Activated T-helper 2 cell treated with anti-CD3 and anti-CD28 coated beads, Interferon-gamma antibody, Interleukin-2, Interleukin-4, amounts not matched to agents 10 μg/mL and 5 μg/mL and 100 μg/mL, durations not matched to agents 14 hours and 24 hours and 36 hours (primary cell): Measurements from ENCODE around the gene TNIP3. TPM values are rescaled to one million over a fixed set of nuclear protein-coding genes. Genes with fewer than 3 reads are reported as not detected.

ENCODE experiments used
- DNase-seq: peaks from one replicate; pipeline ENCODE4 v3.0.0; 2021; ENCODE audit warnings: low spot score
- H3K27ac Mint-ChIP-seq: one replicate; pipeline ENCODE4 v1.8.0; 2021; ENCODE audit warnings: mixed read lengths
- H3K27me3 Mint-ChIP-seq: one replicate; pipeline ENCODE4 v1.8.0; 2021; ENCODE audit warnings: low read depth, mixed read lengths
- H3K36me3 Mint-ChIP-seq: one replicate; pipeline ENCODE4 v1.8.0; 2021; ENCODE audit warnings: low read depth, mixed read lengths
- H3K4me1 Mint-ChIP-seq: one replicate; pipeline ENCODE4 v1.8.0; 2021; ENCODE audit warnings: low read depth, mixed read lengths
- H3K4me3 Mint-ChIP-seq: one replicate; pipeline ENCODE4 v1.8.0; 2021; ENCODE audit warnings: low read depth, mild to moderate bottlenecking, moderate library complexity, mixed read lengths
- H3K9me3 Mint-ChIP-seq: one replicate; pipeline ENCODE4 v1.8.0; 2021; ENCODE audit warnings: mixed read lengths
- intact Hi-C: fragments of 100-400 bp; cut with micrococcal nuclease; formaldehyde crosslinking; loops from one replicate; pipeline ENCODE4 v1.15.1; 2023
- total RNA-seq: library from RNA; stranded (reverse); gene quantifications from 2 replicates; pipeline ENCODE4 v1.2.3, GENCODE V29; 2022

The TNIP3 gene
- total RNA-seq, 1 donor from 2014 or later: 9.2 TPM

DNA sequence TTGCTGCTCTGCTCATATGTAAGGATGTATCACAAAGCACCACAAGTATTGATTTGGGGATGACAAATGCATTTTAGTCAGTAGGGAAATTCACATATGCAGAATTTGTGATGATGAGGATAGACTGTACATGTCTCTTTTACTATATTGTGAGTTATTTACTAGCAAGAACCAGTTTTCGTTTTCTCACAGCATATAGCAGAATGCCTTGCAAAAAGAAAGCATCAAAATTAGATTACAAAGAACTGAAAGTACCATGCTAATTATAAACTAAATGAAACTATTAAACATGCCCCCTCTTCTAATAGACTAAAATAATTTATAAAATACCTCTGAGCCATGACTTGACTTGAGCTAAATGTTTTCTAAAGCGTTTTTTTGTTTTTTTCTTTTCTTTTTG is 20.1 kb downstream of the TNIP3 start:
- H3K36me3 Mint-ChIP-seq: peaks cover 37% of the 10 kb centered on the region
- H3K27ac Mint-ChIP-seq: no peak overlapping the region
- H3K9me3 Mint-ChIP-seq: peaks cover 6% of the 10 kb centered on the region
- peaks cover 6% of the 10 kb centered on the region for H3K27me3 Mint-ChIP-seq
- intact Hi-C loops: no loop called here
- H3K4me1 Mint-ChIP-seq: peaks cover 40% of the 10 kb centered on the region
- no peak overlapping the region for H3K4me3 Mint-ChIP-seq
- DNase-seq: no peak

DNA sequence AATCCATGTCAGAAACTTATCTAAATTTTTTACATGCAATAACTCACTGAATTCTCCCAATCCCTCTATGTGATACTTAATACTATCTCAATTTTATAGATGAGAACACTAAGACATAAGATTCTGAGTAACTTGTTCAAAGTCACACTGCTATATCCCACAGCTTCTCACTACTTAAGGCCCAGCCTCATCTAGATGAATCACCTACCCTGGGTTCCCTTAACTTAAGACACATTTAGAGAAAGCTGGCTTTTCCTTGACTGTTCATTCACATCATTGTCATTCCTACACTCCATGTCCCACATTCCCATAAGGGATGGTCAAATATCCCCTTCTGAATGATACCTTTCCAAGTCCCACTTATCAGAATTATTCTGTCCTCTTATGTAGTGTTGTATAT is 21.0 kb downstream of the TNIP3 start:
- intact Hi-C loops: no loop called here
- H3K36me3 Mint-ChIP-seq: peaks cover 37% of the 10 kb centered on the region
- DNase-seq: no peak
- no peak overlapping the region for H3K27ac Mint-ChIP-seq
- peaks cover 6% of the 10 kb centered on the region for H3K27me3 Mint-ChIP-seq
- no peak overlapping the region for H3K4me3 Mint-ChIP-seq
- H3K9me3 Mint-ChIP-seq: peaks cover 6% of the 10 kb centered on the region
- H3K4me1 Mint-ChIP-seq: peaks cover 40% of the 10 kb centered on the region

DNA sequence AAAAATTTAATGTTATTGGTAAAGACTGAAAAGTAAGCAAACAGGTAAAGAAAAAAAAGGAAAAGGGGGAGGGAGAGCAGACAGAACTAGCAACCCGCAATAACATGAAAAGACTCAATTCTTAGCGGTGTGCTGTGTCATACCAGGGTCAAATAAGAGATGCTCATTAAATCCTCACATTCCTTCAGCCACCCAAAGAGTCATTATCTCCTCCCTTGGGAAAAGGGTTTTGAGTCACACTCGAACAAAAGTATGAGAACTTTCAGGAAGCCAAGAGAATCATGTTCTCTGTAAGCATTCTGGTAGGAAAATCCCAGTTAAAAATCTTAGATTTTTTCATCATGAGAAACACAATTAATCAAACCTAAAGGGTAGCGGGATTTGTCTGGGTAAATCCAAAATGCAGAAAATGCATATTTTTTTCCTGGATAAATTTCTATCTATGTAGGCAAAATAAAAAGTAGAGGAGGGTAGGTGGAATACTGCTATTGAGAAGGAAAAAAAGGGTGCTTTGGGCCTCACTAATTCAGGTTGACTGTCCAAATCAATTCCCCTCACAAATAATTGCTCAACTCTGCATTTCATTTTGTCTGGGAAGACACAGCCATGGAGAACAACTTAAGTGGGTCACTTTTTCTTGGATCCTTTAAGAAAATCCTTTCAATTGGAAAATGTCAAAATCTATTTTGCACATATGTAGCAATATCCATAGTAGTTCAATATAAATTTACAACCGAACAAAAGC is 23.2 kb downstream of the TNIP3 start:
- H3K36me3 Mint-ChIP-seq: peaks cover 34% of the 10 kb centered on the region
- peaks cover 6% of the 10 kb centered on the region for H3K9me3 Mint-ChIP-seq
- DNase-seq: no peak
- no peaks in the 10 kb centered on the region for H3K27me3 Mint-ChIP-seq
- intact Hi-C loops: no loop called here
- no peak overlapping the region for H3K4me3 Mint-ChIP-seq
- H3K27ac Mint-ChIP-seq: no peak overlapping the region
- peaks cover 38% of the 10 kb centered on the region for H3K4me1 Mint-ChIP-seq

DNA sequence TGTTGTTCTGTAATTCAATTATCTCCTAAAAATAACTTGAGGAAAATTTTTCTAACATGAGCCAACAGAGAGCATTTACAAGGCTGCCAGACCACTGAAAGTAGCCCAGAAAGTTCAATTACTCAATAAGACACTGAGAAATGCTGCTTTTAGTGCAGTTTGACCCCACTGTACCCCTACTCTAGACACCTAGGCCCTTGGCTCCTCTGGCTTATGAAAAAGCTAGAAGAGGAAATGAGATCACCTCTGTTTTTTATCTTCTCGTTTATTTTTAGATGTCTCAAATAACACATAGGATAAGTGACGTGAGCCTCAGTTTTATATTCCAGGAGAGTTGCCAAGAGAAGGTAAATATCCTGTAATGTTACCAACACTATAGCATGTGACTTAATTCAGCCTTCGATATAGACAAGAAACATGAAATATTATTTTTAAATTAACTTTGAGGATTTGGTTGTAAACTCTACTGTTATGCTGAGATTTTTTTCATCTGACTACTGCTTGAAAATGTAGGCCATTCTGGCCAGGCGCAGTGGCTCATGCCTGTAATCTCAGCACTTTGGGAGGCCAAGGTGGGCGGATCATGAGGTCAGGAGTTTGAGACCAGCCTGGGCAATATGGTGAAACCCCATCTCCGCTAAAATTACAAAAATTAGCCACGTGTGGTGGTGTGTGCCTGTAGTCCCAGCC is 24.4 kb downstream of the TNIP3 start:
- no peak overlapping the region for H3K4me3 Mint-ChIP-seq
- no peak for DNase-seq
- H3K36me3 Mint-ChIP-seq: peaks cover 38% of the 10 kb centered on the region
- peak overlapping the region; percentile 58 for H3K27ac Mint-ChIP-seq
- peaks cover 6% of the 10 kb centered on the region for H3K9me3 Mint-ChIP-seq
- no peaks in the 10 kb centered on the region for H3K27me3 Mint-ChIP-seq
- H3K4me1 Mint-ChIP-seq: peaks cover 47% of the 10 kb centered on the region
- intact Hi-C loops: loop anchor here (2.0 to 5.0 kb wide), 2 partner anchors 117 to 1563 kb away; no protein-coding TSS in a partner anchor

DNA sequence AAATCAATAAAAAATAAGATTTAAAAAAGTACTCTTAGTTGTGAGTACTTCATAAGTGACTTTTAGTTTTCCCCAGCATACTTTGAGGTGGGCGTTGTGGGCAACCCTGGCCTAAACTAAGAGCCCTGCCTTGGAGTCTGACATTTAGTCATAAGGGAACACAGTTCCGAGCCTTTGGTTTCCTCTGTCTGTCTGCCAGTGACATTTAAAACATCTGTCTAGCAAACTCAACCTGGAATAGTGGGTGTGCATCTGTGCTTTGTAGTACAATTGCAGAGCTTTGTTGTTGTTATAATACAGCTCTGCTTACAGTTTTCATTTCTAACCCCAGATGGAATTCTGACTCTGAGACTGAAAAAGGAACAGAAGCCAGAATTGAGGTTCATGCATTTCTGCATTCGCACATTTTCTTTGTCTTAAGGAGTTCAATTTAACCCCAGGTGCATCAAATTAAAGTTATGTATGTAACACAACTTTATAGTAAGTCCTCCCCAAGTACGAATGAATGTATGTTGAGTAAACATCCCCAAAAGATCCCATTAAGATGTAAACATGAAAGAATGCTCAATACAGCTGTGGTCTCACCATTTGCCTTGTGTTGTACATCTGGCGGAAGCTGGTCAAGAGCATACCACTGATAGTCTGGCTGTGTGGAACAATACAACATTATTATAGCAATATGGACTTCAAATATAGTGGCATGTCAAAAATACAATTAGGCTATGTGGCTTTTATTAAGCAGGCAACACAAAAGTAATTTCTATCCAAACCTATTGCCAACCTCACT is 25.9 kb downstream of the TNIP3 start:
- Mint-ChIP-seq H3K4me3 (peak overlapping the region; percentile 9), H3K27me3 (peaks cover 3% of the 10 kb centered on the region), H3K9me3 (peaks cover 6% of the 10 kb centered on the region), H3K4me1 (peaks cover 46% of the 10 kb centered on the region), H3K27ac (peak overlapping the region; percentile 48), H3K36me3 (peaks cover 41% of the 10 kb centered on the region)
- intact Hi-C loops: loop anchor here (1.0 to 5.0 kb wide), 7 partner anchors 9 to 1564 kb away; no protein-coding TSS in a partner anchor
- DNase-seq: no peak

DNA sequence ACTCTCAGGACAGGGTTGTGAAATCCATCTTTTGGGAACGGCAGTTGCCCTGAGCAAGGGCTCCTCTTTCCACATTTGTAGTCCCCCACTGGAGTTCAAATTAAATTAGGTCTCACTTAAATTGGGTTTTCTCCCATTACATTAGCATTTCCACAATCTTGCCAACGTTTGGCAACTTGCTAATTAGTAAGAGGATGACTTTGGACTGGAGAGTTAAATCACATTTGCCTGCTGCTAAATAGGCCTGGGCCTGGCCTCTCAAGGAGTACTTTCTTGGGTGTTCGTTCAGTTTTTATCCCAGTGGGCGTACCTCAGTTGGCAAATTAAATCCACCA is 33.8 kb downstream of the TNIP3 start:
- Mint-ChIP-seq H3K4me1 (peaks cover 29% of the 10 kb centered on the region), H3K36me3 (peaks cover 14% of the 10 kb centered on the region)
- intact Hi-C loops: no loop called here

DNA sequence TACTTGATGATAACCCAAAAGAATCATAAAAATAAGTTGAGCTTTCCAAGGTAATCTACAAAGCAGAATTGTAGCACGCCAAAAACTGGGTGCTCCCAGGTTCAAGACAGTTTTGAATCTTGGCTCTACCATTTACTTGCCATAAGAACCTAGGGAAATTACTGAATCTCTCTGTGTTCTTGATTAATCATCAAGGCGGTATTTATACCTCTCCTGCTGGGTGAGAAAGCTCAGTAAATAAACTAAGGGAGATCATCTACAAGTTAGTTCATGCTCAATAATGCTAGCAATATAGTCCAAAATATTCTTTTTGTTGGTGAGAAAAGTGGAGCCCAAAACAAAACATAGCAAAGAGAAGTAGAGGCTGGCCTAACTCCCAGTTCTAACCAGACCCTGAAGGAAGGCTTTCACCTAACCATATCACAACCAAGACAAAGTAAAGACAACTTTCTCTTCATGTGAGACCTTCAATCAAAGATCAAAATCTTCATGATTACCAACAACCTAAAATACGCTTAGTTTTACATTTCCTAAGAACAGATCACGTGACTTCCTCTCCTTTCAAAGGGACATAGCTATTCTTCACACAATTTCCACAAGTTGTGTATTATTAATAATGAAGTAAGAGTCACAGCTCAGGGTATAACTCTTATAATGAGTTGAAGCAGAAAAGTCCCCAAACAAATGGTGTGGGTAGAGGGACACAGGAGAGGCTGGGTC is 34.4 kb downstream of the TNIP3 start:
- peaks cover 13% of the 10 kb centered on the region for H3K27me3 Mint-ChIP-seq
- H3K4me3 Mint-ChIP-seq: no peak overlapping the region
- DNase-seq: no peak
- H3K4me1 Mint-ChIP-seq: peaks cover 28% of the 10 kb centered on the region
- H3K36me3 Mint-ChIP-seq: peaks cover 12% of the 10 kb centered on the region
- H3K27ac Mint-ChIP-seq: no peak overlapping the region
- H3K9me3 Mint-ChIP-seq: peaks cover 4% of the 10 kb centered on the region
- intact Hi-C loops: no loop called here

More for the DNA sequence above, 33.8 kb downstream of the TNIP3 start:
- DNase-seq: no peak
- Mint-ChIP-seq H3K9me3 (peaks cover 4% of the 10 kb centered on the region), H3K4me3 (no peak overlapping the region), H3K27me3 (peaks cover 13% of the 10 kb centered on the region), H3K27ac (no peak overlapping the region)

DNA sequence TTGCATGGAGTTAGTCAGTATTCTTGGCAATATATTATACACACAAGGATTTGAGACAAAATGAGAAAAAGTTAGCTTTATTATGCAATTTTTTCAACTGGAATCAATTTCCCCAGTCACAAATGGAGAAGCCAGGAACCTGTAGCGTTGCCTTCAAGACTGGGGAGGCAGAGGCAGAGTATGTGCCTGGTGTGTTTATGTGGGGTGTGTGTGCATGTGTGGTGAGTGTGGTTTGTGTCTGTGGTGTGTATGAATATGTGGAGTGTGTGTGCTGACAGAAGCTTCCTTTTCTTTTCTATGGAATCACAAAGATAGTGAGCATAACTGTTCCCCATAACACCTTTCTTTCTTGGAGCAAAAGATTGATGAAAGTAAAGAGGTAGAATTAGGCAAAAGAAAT is 37.0 kb downstream of the TNIP3 start:
- Mint-ChIP-seq H3K27me3 (peaks cover 7% of the 10 kb centered on the region), H3K9me3 (peaks cover 4% of the 10 kb centered on the region)

DNA sequence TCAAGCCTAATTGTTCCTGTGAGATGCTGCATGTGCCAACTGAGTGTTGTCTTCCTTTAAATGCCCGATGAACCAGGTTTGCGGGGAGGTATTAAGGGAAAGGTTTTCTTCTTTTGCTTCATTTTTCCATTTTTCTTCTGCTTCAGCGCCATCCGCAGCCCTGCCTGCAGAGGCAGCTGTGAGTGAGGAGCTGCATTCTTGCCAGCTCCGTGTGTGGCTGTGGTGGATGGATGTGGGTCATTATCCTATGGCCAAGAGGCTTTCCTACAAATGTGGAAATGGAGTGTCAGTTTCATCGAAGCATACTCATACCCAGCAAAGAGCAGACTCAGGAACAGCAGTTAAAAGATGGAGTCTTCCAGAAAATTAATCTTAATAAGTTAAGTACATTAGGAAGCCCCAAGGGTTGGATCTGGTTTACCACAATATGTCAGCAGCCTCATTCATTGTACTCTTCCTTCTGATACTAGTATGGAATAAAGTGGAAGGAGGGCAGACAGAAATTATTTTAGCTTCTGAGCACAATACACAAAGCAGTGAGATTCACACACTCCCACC is 37.6 kb downstream of the TNIP3 start:
- Mint-ChIP-seq H3K36me3 (peaks cover 8% of the 10 kb centered on the region), H3K27ac (no peak overlapping the region), H3K4me3 (no peak overlapping the region), H3K9me3 (peaks cover 4% of the 10 kb centered on the region), H3K4me1 (peaks cover 25% of the 10 kb centered on the region), H3K27me3 (peaks cover 7% of the 10 kb centered on the region)
- DNase-seq: no peak
- intact Hi-C loops: no loop called here

More for the DNA sequence above, 37.0 kb downstream of the TNIP3 start:
- intact Hi-C loops: no loop called here
- peaks cover 8% of the 10 kb centered on the region for H3K36me3 Mint-ChIP-seq
- no peak overlapping the region for H3K4me3 Mint-ChIP-seq
- H3K4me1 Mint-ChIP-seq: peaks cover 25% of the 10 kb centered on the region
- DNase-seq: no peak
- no peak overlapping the region for H3K27ac Mint-ChIP-seq

DNA sequence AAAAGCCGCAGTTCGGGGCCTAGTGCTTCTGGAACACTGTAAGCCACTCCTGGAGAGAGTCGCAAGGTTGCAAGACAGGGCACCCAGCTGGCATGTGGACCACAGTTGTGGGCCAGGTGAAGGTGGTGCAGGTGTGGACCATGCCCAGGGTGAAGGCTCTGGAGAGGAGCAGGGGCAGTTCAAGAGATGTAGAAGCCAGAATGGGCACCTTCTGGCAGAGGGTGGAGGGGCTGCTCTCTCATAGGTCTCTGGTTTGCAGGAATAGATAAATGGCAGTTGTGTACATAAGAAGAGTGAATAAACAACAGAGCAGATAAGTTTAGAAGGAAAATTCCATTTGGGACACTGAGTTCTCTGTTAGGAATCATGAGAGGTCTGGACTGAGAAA is 38.6 kb downstream of the TNIP3 start:
- H3K9me3 Mint-ChIP-seq: peaks cover 4% of the 10 kb centered on the region
- peaks cover 8% of the 10 kb centered on the region for H3K36me3 Mint-ChIP-seq
- peaks cover 7% of the 10 kb centered on the region for H3K27me3 Mint-ChIP-seq
- peaks cover 28% of the 10 kb centered on the region for H3K4me1 Mint-ChIP-seq
- H3K27ac Mint-ChIP-seq: no peak overlapping the region
- H3K4me3 Mint-ChIP-seq: no peak overlapping the region
- no peak for DNase-seq
- intact Hi-C loops: no loop called here

DNA sequence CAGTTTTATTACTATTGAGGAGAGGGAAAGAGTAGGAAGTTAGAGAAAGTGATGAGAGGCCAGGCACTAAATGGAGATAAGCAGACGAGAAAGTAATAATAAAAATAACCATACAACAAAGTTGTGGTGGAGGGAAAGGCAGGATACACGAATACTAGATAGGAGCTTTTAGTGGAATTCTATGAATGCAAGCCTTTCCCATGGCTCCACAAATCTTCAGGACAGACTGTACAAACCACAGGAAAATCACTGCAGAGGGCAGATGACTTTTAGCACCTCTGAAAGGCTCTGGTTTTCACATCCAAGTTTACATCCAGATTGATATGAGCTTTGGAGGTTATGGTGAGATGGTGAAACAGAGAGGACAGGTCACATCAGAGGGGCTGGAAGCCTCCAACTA is 41.5 kb downstream of the TNIP3 start:
- Mint-ChIP-seq H3K27me3 (peaks cover 13% of the 10 kb centered on the region), H3K36me3 (no peaks in the 10 kb centered on the region), H3K4me1 (peaks cover 30% of the 10 kb centered on the region), H3K4me3 (no peak overlapping the region), H3K27ac (no peak overlapping the region), H3K9me3 (no peaks in the 10 kb centered on the region)
- DNase-seq: no peak
- intact Hi-C loops: no loop called here

DNA sequence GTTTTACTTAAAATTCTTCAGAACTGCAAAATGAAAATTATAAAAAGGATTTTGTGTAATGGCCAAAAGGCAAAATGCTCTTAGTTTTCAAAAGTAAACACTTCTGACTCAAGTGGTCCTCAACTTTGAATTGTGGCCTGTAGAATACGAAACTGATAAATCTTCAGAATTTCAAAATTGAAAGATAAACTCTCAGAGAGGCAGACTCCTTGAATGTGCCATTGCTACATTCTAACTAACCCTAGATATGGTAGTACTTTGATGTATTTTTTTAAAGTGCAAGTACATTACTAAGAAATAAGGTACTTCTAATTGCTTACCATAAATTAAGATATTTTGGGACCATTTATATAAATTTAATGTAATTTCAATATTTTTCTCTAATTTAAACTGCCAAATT is 44.4 kb downstream of the TNIP3 start:
- H3K4me1 Mint-ChIP-seq: peaks cover 17% of the 10 kb centered on the region
- H3K27ac Mint-ChIP-seq: no peak overlapping the region
- no peaks in the 10 kb centered on the region for H3K9me3 Mint-ChIP-seq
- H3K36me3 Mint-ChIP-seq: no peaks in the 10 kb centered on the region
- no peak for DNase-seq
- peaks cover 8% of the 10 kb centered on the region for H3K27me3 Mint-ChIP-seq
- no peak overlapping the region for H3K4me3 Mint-ChIP-seq
- intact Hi-C loops: no loop called here
